Neutrophil (primary cell): ENCODE measurements around the gene MAGEB2.
"Not testable (repeated sequence)": the region's sequence is repeated elsewhere in the genome, so short reads cannot be mapped to it uniquely, and the experiment has no call there.

Experiments used
- H3K27ac ChIP-seq: fragments of 200-600 bp; sonication (generic); 2 replicates; pipeline ENCODE4 v1.5.1; 2016; ENCODE audit warnings: mild to moderate bottlenecking, moderate library complexity
- H3K27me3 ChIP-seq: fragments of 200-600 bp; sonication (generic); 2 replicates; pipeline ENCODE4 v1.6.0; 2016; ENCODE audit warnings: mild to moderate bottlenecking
- H3K36me3 ChIP-seq: fragments of 200-600 bp; sonication (generic); 2 replicates; pipeline ENCODE4 v1.5.1; 2017
- H3K4me1 ChIP-seq, 2 experiments: fragments of 200-600 bp in 1 of 2; sonication (generic) in 1 of 2; 1 replicate in 1 of 2; 2 replicates in 1 of 2; pipeline versions ENCODE4 v1.5.1 to v1.6.1; 2013 to 2016; ENCODE audit warnings: low read depth in 1 of 2, low read length in 1 of 2, mild to moderate bottlenecking in 1 of 2, moderate library complexity in 1 of 2; ENCODE audit not compliant: control insufficient read depth in 1 of 2, insufficient read depth in 1 of 2
- H3K4me3 ChIP-seq, 2 experiments: fragments of 200-600 bp in 1 of 2; sonication (generic) in 1 of 2; 1 replicate in 1 of 2; 2 replicates in 1 of 2; pipeline ENCODE4 v1.5.1; 2013 to 2016; ENCODE audit warnings: low read depth in 1 of 2, low read length in 1 of 2, mild to moderate bottlenecking in 1 of 2, moderate library complexity in 1 of 2
- H3K9me3 ChIP-seq: fragments of 200-600 bp; sonication (generic); 2 replicates; pipeline ENCODE4 v1.5.1; 2016
- CTCF ChIP-seq: fragments of 200-600 bp; sonication (generic); IDR thresholded peaks from 2 replicates; pipeline ENCODE4 v1.5.1; 2016; ENCODE audit warnings: antibody characterized with exemption

Gene MAGEB2

GRCh38 chrX:30215357-30215843 lies at the start of gene MAGEB2:
Gene MAGEB2 (plus strand): TSS chrX:30215563. CDS start chrX:30218581, 3,018 bp downstream.
- no peak within 1 kb of the TSS for H3K27ac ChIP-seq
- no peaks in the 10 kb centered on the region for H3K36me3 ChIP-seq
- no peak for TF ChIP-seq CTCF
- H3K27me3 ChIP-seq = no peaks in the 10 kb centered on the region
- no peaks in the 10 kb centered on the region for H3K9me3 ChIP-seq
- no peak within 1 kb of the TSS for H3K4me3 ChIP-seq
- no peaks in the 10 kb centered on the region for H3K4me1 ChIP-seq

DNA sequence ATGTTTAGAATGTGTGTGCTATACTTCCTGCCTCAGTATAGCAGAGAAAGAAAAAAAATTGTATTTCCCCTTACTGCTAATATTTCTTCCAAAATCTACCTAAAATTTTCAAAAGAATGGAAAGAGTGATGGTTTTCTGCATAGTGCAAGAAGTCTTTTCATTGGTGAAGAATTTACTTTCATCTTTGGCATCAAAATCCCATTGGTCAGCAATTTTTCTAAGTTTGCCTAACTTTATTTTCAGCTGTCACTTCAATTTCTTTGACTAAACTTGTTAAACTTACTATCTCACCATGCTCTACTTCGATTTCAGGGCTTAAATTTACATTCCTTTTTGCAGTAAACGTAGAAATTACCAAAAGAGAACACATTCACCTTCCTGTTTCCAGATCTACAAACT lies 44.5 kb upstream of the MAGEB2 start:
- H3K27ac ChIP-seq = no peak overlapping the region
- no peak overlapping the region for H3K4me3 ChIP-seq
- no peaks in the 10 kb centered on the region for H3K36me3 ChIP-seq
- no peak for TF ChIP-seq CTCF
- no peaks in the 10 kb centered on the region for H3K27me3 ChIP-seq
- H3K9me3 ChIP-seq = no peaks in the 10 kb centered on the region
- no peaks in the 10 kb centered on the region for H3K4me1 ChIP-seq

GRCh38 chrX:30181353-30181752 lies 34.0 kb upstream of the MAGEB2 start:
- no peak overlapping the region for H3K27ac ChIP-seq
- H3K4me1 ChIP-seq = no peaks in the 10 kb centered on the region
- H3K27me3 ChIP-seq = no peaks in the 10 kb centered on the region
- no peak overlapping the region for H3K4me3 ChIP-seq
- H3K36me3 ChIP-seq = no peaks in the 10 kb centered on the region
- no peak for TF ChIP-seq CTCF
- H3K9me3 ChIP-seq = no peaks in the 10 kb centered on the region

DNA sequence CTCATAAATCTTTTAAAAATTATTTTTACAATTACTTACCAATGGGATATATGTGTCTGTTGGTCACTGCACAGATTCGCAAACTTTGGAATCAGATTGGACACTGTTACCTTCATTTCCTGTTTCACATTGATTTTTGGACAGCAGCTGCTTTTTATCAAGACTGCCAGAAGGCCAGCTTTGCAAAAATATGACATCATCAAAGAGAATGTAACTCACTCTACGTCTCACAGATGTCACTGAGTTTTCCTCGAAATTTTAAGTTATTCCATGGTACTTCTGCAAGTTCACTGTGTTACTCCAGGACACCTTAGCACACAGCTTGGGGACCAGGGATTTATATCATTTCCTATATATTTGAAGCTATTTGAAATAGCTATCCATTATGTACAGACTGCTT lies 31.8 kb upstream of the MAGEB2 start:
- TF ChIP-seq CTCF = no peak
- no peaks in the 10 kb centered on the region for H3K36me3 ChIP-seq
- H3K27me3 ChIP-seq = no peaks in the 10 kb centered on the region
- H3K27ac ChIP-seq = no peak overlapping the region
- no peak overlapping the region for H3K4me3 ChIP-seq
- no peaks in the 10 kb centered on the region for H3K4me1 ChIP-seq
- no peaks in the 10 kb centered on the region for H3K9me3 ChIP-seq

DNA sequence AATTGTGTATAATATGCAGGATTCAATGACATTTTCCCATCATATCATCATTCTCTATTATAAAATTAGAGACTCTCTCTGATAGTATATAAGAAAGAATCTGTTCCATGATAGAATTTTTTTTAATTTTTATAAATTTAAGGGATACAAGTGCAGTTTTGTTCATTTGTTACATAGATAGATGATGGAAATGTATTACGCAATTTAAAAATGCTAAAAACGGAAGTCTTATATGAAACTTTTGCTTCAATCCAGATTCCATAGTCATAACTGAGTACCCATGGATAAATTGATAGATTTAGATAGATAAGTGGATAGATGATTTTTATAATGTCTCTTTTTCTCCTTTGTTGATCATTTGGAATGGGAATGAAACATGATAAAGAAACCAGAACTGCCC lies 24.9 kb upstream of the MAGEB2 start:
- Histone ChIP-seq H3K4me3 (no peak overlapping the region), H3K27ac (no peak overlapping the region), H3K9me3 (no peaks in the 10 kb centered on the region), H3K4me1 (no peaks in the 10 kb centered on the region), H3K27me3 (no peaks in the 10 kb centered on the region), H3K36me3 (no peaks in the 10 kb centered on the region)
- TF ChIP-seq CTCF = no peak

DNA sequence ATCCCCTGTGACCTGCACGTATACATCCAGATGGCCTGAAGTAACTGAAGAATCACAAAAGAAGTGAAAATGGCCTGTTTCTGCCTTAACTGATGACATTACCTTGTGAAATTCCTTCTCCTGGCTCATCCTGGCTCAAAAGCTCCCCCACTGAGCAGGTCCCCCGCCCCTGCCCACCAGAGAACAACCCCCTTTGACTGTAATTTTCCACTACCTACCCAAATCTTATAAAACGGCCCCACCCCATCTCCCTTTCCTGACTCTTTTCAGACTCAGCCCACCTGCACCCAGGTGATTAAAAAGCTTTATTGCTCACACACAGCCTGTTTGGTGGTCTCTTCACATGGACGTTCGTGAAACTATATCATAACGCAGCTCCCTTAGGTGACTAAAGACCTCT lies 21.5 kb upstream of the MAGEB2 start:
- not testable (repeated sequence) for H3K27ac ChIP-seq, H3K36me3 ChIP-seq, H3K4me3 ChIP-seq, H3K4me1 ChIP-seq, H3K9me3 ChIP-seq, H3K27me3 ChIP-seq
